Adrenal gland (tissue), 5 donors: ENCODE measurements around the gene CCDC6.

Experiments used
- POLR2A ChIP-seq, 2 donors: fragments of 450-650 bp; IDR thresholded peaks; one replicate each; pipeline ENCODE4 v1.6.1; 2017; ENCODE audit warnings: antibody characterized with exemption in 2 of 2, mild to moderate bottlenecking in 2 of 2, moderate library complexity in 1 of 2
- TF ChIP-seq, protein P1 (sequence below), 6 experiments: fragments of 450-650 bp in 4 of 6; fragments of 200-600 bp in 2 of 6; sonication (generic) in 1 of 6; IDR thresholded peaks; 1 replicate in 5 of 6; 2 replicates in 1 of 6; pipeline versions ENCODE4 v1.5.1 to v1.8.0; 2016 to 2021; ENCODE audit warnings: antibody characterized with exemption in 6 of 6, mild to moderate bottlenecking in 2 of 6, moderate library complexity in 1 of 6
- donor health status: DM: no; HTN: no; CAD: no.

DNA sequence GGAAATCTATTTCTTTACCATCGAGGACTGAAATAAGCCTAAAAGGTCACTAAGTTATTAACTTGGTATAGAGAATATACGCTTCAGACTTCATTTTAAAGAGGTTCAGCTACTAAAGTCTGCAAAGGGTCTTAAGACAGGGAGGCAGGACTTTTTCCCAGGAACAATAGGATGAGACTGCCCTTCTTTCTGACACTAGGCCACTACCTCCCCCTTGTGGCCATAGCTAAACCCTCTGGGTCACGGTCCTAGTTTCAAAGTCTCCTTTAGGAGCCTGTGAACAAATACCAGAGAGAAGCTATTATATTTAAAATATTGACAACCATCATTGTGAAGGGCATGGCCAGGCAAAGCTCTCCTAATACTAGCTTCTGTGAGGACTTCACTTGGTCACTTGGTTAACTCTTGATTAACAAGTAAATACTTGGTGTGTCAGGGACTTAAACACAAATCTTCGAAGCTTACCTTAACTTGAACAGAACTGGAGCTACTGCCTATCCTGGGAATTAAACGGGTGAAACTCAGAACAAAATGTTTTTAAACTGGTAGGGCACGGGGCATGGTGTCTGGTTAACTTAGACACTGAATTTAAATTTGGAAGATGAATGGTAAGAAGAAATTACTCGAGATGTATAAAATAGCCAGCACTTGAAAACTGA, 75.6 kb downstream of the CCDC6 start:
- TF ChIP-seq, protein P1, sequence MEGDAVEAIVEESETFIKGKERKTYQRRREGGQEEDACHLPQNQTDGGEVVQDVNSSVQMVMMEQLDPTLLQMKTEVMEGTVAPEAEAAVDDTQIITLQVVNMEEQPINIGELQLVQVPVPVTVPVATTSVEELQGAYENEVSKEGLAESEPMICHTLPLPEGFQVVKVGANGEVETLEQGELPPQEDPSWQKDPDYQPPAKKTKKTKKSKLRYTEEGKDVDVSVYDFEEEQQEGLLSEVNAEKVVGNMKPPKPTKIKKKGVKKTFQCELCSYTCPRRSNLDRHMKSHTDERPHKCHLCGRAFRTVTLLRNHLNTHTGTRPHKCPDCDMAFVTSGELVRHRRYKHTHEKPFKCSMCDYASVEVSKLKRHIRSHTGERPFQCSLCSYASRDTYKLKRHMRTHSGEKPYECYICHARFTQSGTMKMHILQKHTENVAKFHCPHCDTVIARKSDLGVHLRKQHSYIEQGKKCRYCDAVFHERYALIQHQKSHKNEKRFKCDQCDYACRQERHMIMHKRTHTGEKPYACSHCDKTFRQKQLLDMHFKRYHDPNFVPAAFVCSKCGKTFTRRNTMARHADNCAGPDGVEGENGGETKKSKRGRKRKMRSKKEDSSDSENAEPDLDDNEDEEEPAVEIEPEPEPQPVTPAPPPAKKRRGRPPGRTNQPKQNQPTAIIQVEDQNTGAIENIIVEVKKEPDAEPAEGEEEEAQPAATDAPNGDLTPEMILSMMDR (IDR thresholded peaks at IDR 0.05) = peak; percentile 63 to 81 (median 72)
- no peak for TF ChIP-seq POLR2A (IDR thresholded peaks at IDR 0.05)
